H9 (cell line): ENCODE results near the gene FYN. TPM values are rescaled to one million over a fixed set of nuclear protein-coding genes. Genes with fewer than 3 reads are reported as not detected.

Source experiments
- DNase-seq: peaks from one replicate; pipeline ENCODE4 v3.0.0-alpha.2; 2017
- H2AFZ ChIP-seq: one replicate; pipeline ENCODE4 v1.6.1; 2013; ENCODE audit warnings: mild to moderate bottlenecking, low read length, control low read depth, moderate library complexity
- H2AK5ac ChIP-seq: 2 replicates; pipeline ENCODE4 v1.6.1; 2013; ENCODE audit warnings: low read length, control low read depth, mixed read lengths; ENCODE audit not compliant: insufficient read length
- H2BK120ac ChIP-seq: one replicate; pipeline ENCODE4 v1.6.1; 2013; ENCODE audit warnings: low read depth, mild to moderate bottlenecking, low read length, control low read depth, inconsistent platforms; ENCODE audit not compliant: poor library complexity, severe bottlenecking
- H2BK12ac ChIP-seq: 2 replicates; pipeline ENCODE4 v1.6.1; 2013; ENCODE audit warnings: low read length, control low read depth, mixed read lengths, low read depth; ENCODE audit not compliant: insufficient read length
- H2BK15ac ChIP-seq: 2 replicates; pipeline ENCODE4 v1.6.1; 2013; ENCODE audit warnings: low read depth, low read length, control low read depth
- H2BK20ac ChIP-seq: one replicate; pipeline ENCODE4 v1.6.1; 2013; ENCODE audit warnings: low read depth, mild to moderate bottlenecking, low read length, control low read depth, inconsistent platforms; ENCODE audit not compliant: poor library complexity, severe bottlenecking
- H2BK5ac ChIP-seq: 2 replicates; pipeline ENCODE4 v1.6.1; 2013; ENCODE audit warnings: low read length, control low read depth, mixed read lengths; ENCODE audit not compliant: insufficient read length
- H3K14ac ChIP-seq: 2 replicates; pipeline ENCODE4 v1.6.1; 2013; ENCODE audit warnings: low read length, control low read depth; ENCODE audit not compliant: insufficient read depth
- H3K18ac ChIP-seq: 2 replicates; pipeline ENCODE4 v1.6.1; 2013; ENCODE audit warnings: low read depth, mild to moderate bottlenecking, mixed read lengths, low read length, control low read depth; ENCODE audit not compliant: insufficient read length
- H3K23ac ChIP-seq: 2 replicates; pipeline ENCODE4 v1.6.1; 2013; ENCODE audit warnings: low read length, control low read depth, mixed read lengths, low read depth; ENCODE audit not compliant: insufficient read length
- H3K23me2 ChIP-seq: 2 replicates; pipeline ENCODE4 v1.6.1; 2013; ENCODE audit warnings: low read depth, mild to moderate bottlenecking, mixed read lengths, low read length, control low read depth; ENCODE audit not compliant: insufficient read length, poor library complexity, severe bottlenecking
- H3K27ac ChIP-seq: 2 replicates; pipeline ENCODE4 v1.5.1; 2013; ENCODE audit warnings: low read length, control low read depth, mixed read lengths, low read depth; ENCODE audit not compliant: insufficient read length
- H3K27me3 ChIP-seq: 2 replicates; pipeline ENCODE4 v1.6.1; 2013; ENCODE audit warnings: low read length, control low read depth, inconsistent platforms; ENCODE audit not compliant: insufficient read depth
- H3K4ac ChIP-seq: 2 replicates; pipeline ENCODE4 v1.6.1; 2013; ENCODE audit warnings: low read depth, mild to moderate bottlenecking, control low read depth, inconsistent platforms, low read length, moderate library complexity
- H3K4me1 ChIP-seq: 2 replicates; pipeline ENCODE4 v1.6.1; 2013; ENCODE audit warnings: low read length, control low read depth, inconsistent platforms; ENCODE audit not compliant: insufficient read depth
- H3K4me2 ChIP-seq: 2 replicates; pipeline ENCODE4 v1.6.1; 2013; ENCODE audit warnings: low read length, control low read depth, mixed read lengths; ENCODE audit not compliant: insufficient read length, insufficient read depth
- H3K56ac ChIP-seq: 2 replicates; pipeline ENCODE4 v1.6.1; 2013; ENCODE audit warnings: low read depth, mild to moderate bottlenecking, mixed read lengths, low read length, control low read depth; ENCODE audit not compliant: insufficient read length
- H3K79me1 ChIP-seq: 2 replicates; pipeline ENCODE4 v1.6.1; 2013; ENCODE audit warnings: low read depth, mild to moderate bottlenecking, moderate library complexity, low read length, control low read depth, inconsistent platforms; ENCODE audit not compliant: insufficient read depth, poor library complexity, severe bottlenecking
- H3K79me2 ChIP-seq: 2 replicates; pipeline ENCODE4 v1.6.1; 2013; ENCODE audit warnings: low read length, control low read depth, inconsistent platforms; ENCODE audit not compliant: insufficient read depth
- H3K9ac ChIP-seq: 2 replicates; pipeline ENCODE4 v1.6.1; 2013; ENCODE audit warnings: low read length, control low read depth, mixed read lengths; ENCODE audit not compliant: insufficient read length; ENCODE audit errors: extremely low read depth
- H3K9me3 ChIP-seq: one replicate; pipeline ENCODE4 v1.6.1; 2013; ENCODE audit warnings: low read depth, low read length, inconsistent platforms; ENCODE audit not compliant: control insufficient read depth
- H3T11ph ChIP-seq: one replicate; pipeline ENCODE4 v1.6.1; 2013; ENCODE audit warnings: mild to moderate bottlenecking, low read length, control low read depth, inconsistent platforms
- H4K20me1 ChIP-seq: one replicate; pipeline ENCODE4 v1.6.1; 2013; ENCODE audit not compliant: control insufficient read depth, insufficient read length, insufficient read depth
- H4K5ac ChIP-seq: 2 replicates; pipeline ENCODE4 v1.6.1; 2013; ENCODE audit warnings: low read depth, mild to moderate bottlenecking, mixed read lengths, low read length, control low read depth; ENCODE audit not compliant: insufficient read length
- H4K8ac ChIP-seq: replicated peaks from 2 replicates; pipeline ENCODE4 v1.6.1; 2013; ENCODE audit warnings: low read length, control low read depth, mixed read lengths, low read depth; ENCODE audit not compliant: insufficient read length
- H4K91ac ChIP-seq: 2 replicates; pipeline ENCODE4 v1.6.1; 2013; ENCODE audit warnings: low read depth, mild to moderate bottlenecking, moderate library complexity, mixed read lengths, low read length, control low read depth; ENCODE audit not compliant: insufficient read length
- H3K27ac Mint-ChIP-seq, 3 experiments: 2 replicates in 2 of 3; 3 replicates in 1 of 3; pipeline ENCODE4 v1.8.0; 2020 to 2021; ENCODE audit warnings: mixed read lengths in 3 of 3, mild to moderate bottlenecking in 1 of 3, moderate library complexity in 1 of 3
- H3K27me3 Mint-ChIP-seq: 2 replicates; pipeline ENCODE4 v1.8.0; 2021; ENCODE audit warnings: low read depth, mild to moderate bottlenecking, moderate library complexity, mixed read lengths
- H3K36me3 Mint-ChIP-seq, 3 experiments: 2 replicates in 2 of 3; 3 replicates in 1 of 3; pipeline ENCODE4 v1.8.0; 2020 to 2021; ENCODE audit warnings: low read depth in 3 of 3, mixed read lengths in 3 of 3; ENCODE audit not compliant: insufficient read depth in 1 of 3
- H3K4me1 Mint-ChIP-seq, 2 experiments: 2 replicates each; pipeline ENCODE4 v1.8.0; 2020; ENCODE audit warnings: mixed read lengths in 2 of 2
- H3K4me3 Mint-ChIP-seq, 2 experiments: 2 replicates in 1 of 2; 3 replicates in 1 of 2; pipeline ENCODE4 v1.8.0; 2020 to 2021; ENCODE audit warnings: mild to moderate bottlenecking in 2 of 2, mixed read lengths in 2 of 2, moderate library complexity in 1 of 2
- H3K9me3 Mint-ChIP-seq, 2 experiments: 2 replicates in 1 of 2; 3 replicates in 1 of 2; pipeline ENCODE4 v1.8.0; 2020; ENCODE audit warnings: mild to moderate bottlenecking in 2 of 2, mixed read lengths in 2 of 2, moderate library complexity in 1 of 2
- CTCF ChIP-seq: fragments of 200-600 bp; sonication (generic); conservative IDR thresholded peaks from 3 replicates; pipeline ENCODE4 v1.8.0; 2021; ENCODE audit warnings: antibody characterized with exemption, mild to moderate bottlenecking
- WGBS: extraction: QIAGEN DNeasy Blood & Tissue Kit; methylation state at CpG from one replicate; pipeline ENCODE4 v1.1.7; 2013; ENCODE audit warnings: missing lambda C conversion rate, low lambda C conversion rate, mixed read lengths; ENCODE audit not compliant: insufficient read length; ENCODE audit errors: extremely low coverage; 5-methylcytosine and 5-hydroxymethylcytosine counted together
- total RNA-seq: library from RNA; stranded (reverse); gene quantifications from 2 replicates; pipeline ENCODE4 v1.2.1, GENCODE V29; 2021

Gene FYN
- total RNA-seq, 1 experiment from 2014 or later, result 64.8 TPM

GRCh38 chr6:111782887-111783466, 90.3 kb downstream of the FYN start:
- H3K79me1 ChIP-seq, result no peaks in the 10 kb centered on the region
- no peaks in the 10 kb centered on the region; a peak in 1 of 5 replicates for H3K9me3 Mint-ChIP-seq
- no peak overlapping the region for H3K27ac ChIP-seq
- no peak overlapping the region for H2BK12ac ChIP-seq
- H3K23me2 ChIP-seq, result no peaks in the 10 kb centered on the region
- peaks cover 0 to 4% (median 2%) of the 10 kb centered on the region in 3 experiments; a peak in 3 of 7 replicates for H3K36me3 Mint-ChIP-seq
- H4K5ac ChIP-seq, result no peak overlapping the region
- no peak overlapping the region for H2BK120ac ChIP-seq
- H3K4me2 ChIP-seq, result no peak overlapping the region
- H3K4me1 Mint-ChIP-seq, result peaks cover 4 to 5% of the 10 kb centered on the region in 2 experiments; a peak in 1 of 4 replicates
- H3K27ac Mint-ChIP-seq, result no peak overlapping the region
- H2BK20ac ChIP-seq, result no peak overlapping the region
- no peak overlapping the region for H3K4me3 Mint-ChIP-seq
- no peak for DNase-seq
- no peak overlapping the region for H4K91ac ChIP-seq
- no peak for TF ChIP-seq CTCF
- no peak overlapping the region for H4K8ac ChIP-seq
- H2BK5ac ChIP-seq, result no peak overlapping the region
- H3K4ac ChIP-seq, result no peak overlapping the region
- no peak overlapping the region for H2AK5ac ChIP-seq
- H3K23ac ChIP-seq, result no peak overlapping the region
- H3K79me2 ChIP-seq, result no peaks in the 10 kb centered on the region
- H3K56ac ChIP-seq, result no peak overlapping the region
- H3K4me1 ChIP-seq, result no peaks in the 10 kb centered on the region
- H2AFZ ChIP-seq, result no peak overlapping the region
- H3K9me3 ChIP-seq, result no peaks in the 10 kb centered on the region
- H3K14ac ChIP-seq, result no peak overlapping the region
- H3K18ac ChIP-seq, result no peak overlapping the region
- H2BK15ac ChIP-seq, result no peak overlapping the region
- no peak overlapping the region for H3T11ph ChIP-seq
- H4K20me1 ChIP-seq, result no peaks in the 10 kb centered on the region
- H3K9ac ChIP-seq, result no peak overlapping the region
- WGBS, result no CpG with 5 or more reads among the region's 3 CpGs
- H3K27me3 ChIP-seq, result no peaks in the 10 kb centered on the region
- no peaks in the 10 kb centered on the region for H3K27me3 Mint-ChIP-seq
